GM12878 (cell line): ENCODE data around the gene MEI1. TPM values are rescaled to one million over a fixed set of nuclear protein-coding genes. Genes with fewer than 3 reads are reported as not detected.

Experiments
- ASH2L ChIP-seq: fragments of 300-600, 200-600 bp; sonication (generic); IDR thresholded peaks from 2 replicates; pipeline ENCODE4 v1.6.1; 2017; ENCODE audit warnings: low read depth, mild to moderate bottlenecking, borderline replicate concordance
- BHLHE40 ChIP-seq, 2 experiments: fragments of 450-650 bp in 1 of 2; IDR thresholded peaks; 2 replicates each; pipeline ENCODE4 v1.6.1; 2011 to 2017; ENCODE audit warnings: low read depth in 2 of 2, borderline replicate concordance in 1 of 2, improper control_type of control experiment in 1 of 2, low read length in 1 of 2, mild to moderate bottlenecking in 1 of 2
- CBX5 ChIP-seq: sonication (generic); IDR thresholded peaks from 2 replicates; pipeline ENCODE4 v1.6.1; 2016; ENCODE audit warnings: low read depth, moderate library complexity, mild to moderate bottlenecking, inconsistent platforms
- CHD4 ChIP-seq: fragments of 200-600 bp; sonication (generic); IDR thresholded peaks from 2 replicates; pipeline ENCODE4 v1.6.1; 2016; ENCODE audit warnings: mild to moderate bottlenecking
- CREM ChIP-seq: IDR thresholded peaks from 2 replicates; pipeline ENCODE4 v1.6.1; 2014; ENCODE audit warnings: antibody characterized with exemption, low read depth
- FOS ChIP-seq: IDR thresholded peaks from 3 replicates; pipeline ENCODE4 v1.6.1; 2011; ENCODE audit warnings: borderline replicate concordance; ENCODE audit not compliant: insufficient read length; ENCODE audit errors: extremely low read depth
- GABPA ChIP-seq: IDR thresholded peaks from 2 replicates; pipeline ENCODE4 v1.6.1; 2014; ENCODE audit warnings: antibody characterized with exemption, low read depth, mild to moderate bottlenecking, inconsistent platforms
- IKZF2 ChIP-seq, 2 experiments: fragments of 450-650 bp; IDR thresholded peaks; 2 replicates each; pipeline ENCODE4 v1.6.1; 2017; ENCODE audit warnings: mild to moderate bottlenecking in 2 of 2, moderate library complexity in 2 of 2
- JUNB ChIP-seq: IDR thresholded peaks from 2 replicates; pipeline ENCODE4 v1.6.1; 2016; ENCODE audit warnings: antibody characterized with exemption, mild to moderate bottlenecking
- KAT2A ChIP-seq: conservative IDR thresholded peaks from 2 replicates; pipeline ENCODE4 v1.6.1; 2011; ENCODE audit warnings: low read depth, low read length; ENCODE audit not compliant: control insufficient read depth
- MYB ChIP-seq: fragments of 150-350 bp; IDR thresholded peaks from 2 replicates; pipeline ENCODE4 v1.6.1; 2014; ENCODE audit warnings: mild to moderate bottlenecking, low read depth, low read length, borderline replicate concordance
- NR2C2 ChIP-seq: IDR thresholded peaks from 2 replicates; pipeline ENCODE4 v1.6.1; 2011; ENCODE audit warnings: borderline replicate concordance, low read depth; ENCODE audit not compliant: control insufficient read depth, insufficient read length
- POLR2AphosphoS2 ChIP-seq: IDR thresholded peaks from 2 replicates; pipeline ENCODE4 v1.6.1; 2011; ENCODE audit warnings: low read depth, mild to moderate bottlenecking, low read length, improper control_type of control experiment, moderate library complexity
- STAT1 ChIP-seq: fragments of 450-650 bp; conservative IDR thresholded peaks from 2 replicates; pipeline ENCODE4 v1.6.1; 2014; ENCODE audit warnings: antibody characterized with exemption, mild to moderate bottlenecking
- ZNF24 ChIP-seq: fragments of 450-650 bp; IDR thresholded peaks from 2 replicates; pipeline ENCODE4 v1.6.1; 2017; ENCODE audit warnings: antibody characterized with exemption, mild to moderate bottlenecking
- ZNF384 ChIP-seq: IDR thresholded peaks from 2 replicates; pipeline ENCODE4 v1.6.1; 2012; ENCODE audit warnings: low read depth, mild to moderate bottlenecking, low read length, improper control_type of control experiment, borderline replicate concordance
- polyA plus RNA-seq, 11 experiments: library from polyadenylated mRNA; depleted of rRNA in 4 of 11; unstranded in 6 of 11; stranded (reverse) in 5 of 11; fragments of >200 nt; fragmentation: Nextera tagmentation in 4 of 11; fragmentation: Illumina TruSeq in 1 of 11; extraction: Ambion mirVana in 4 of 11; extraction: Trizol in 1 of 11; gene quantifications; 1 replicate in 1 of 11; 2 replicates in 10 of 11; pipeline versions ENCODE4 v1.2.1 to v1.2.3, GENCODE V29; 2011 to 2016; ENCODE audit warnings: inconsistent platforms in 2 of 11, missing spikeins in 2 of 11, low read depth in 1 of 11
- total RNA-seq, 4 experiments: library from RNA; depleted of rRNA in 3 of 4; stranded (reverse); fragments of >200 nt in 3 of 4; fragmentation: Illumina TruSeq in 1 of 4; extraction: Trizol in 1 of 4; gene quantifications; 2 replicates each; pipeline versions ENCODE4 v1.2.1 to v1.2.3, GENCODE V29; 2013 to 2021
- TF ChIP-seq, protein P1 (sequence below): fragments of 450-650 bp; formaldehyde crosslinking; IDR thresholded peaks from 2 replicates; pipeline ENCODE4 v1.4.0; 2020; ENCODE audit warnings: mild to moderate bottlenecking, moderate library complexity
- TF ChIP-seq, protein P2 (sequence below): fragments of 450-650 bp; IDR thresholded peaks from 2 replicates; pipeline ENCODE4 v1.6.1; 2017; ENCODE audit warnings: mild to moderate bottlenecking, low read depth, inconsistent platforms; ENCODE audit not compliant: poor library complexity, severe bottlenecking
- TF ChIP-seq, protein P3 (sequence below): IDR thresholded peaks from 2 replicates; pipeline ENCODE4 v1.6.1; 2011; ENCODE audit warnings: mild to moderate bottlenecking, low read depth, low read length, moderate library complexity; ENCODE audit not compliant: insufficient replicate concordance
- TF ChIP-seq, protein P4 (sequence below): fragments of 450-650 bp; IDR thresholded peaks from 2 replicates; pipeline ENCODE4 v1.6.1; 2014; ENCODE audit warnings: mild to moderate bottlenecking

MEI1 gene
- total and polyA plus RNA-seq, 10 of the 15 experiments (the other 5 are each of a cell fraction or from before 2014, with no cell fraction given) = 27.9 to 48.9 (median 35.8) TPM

DNA sequence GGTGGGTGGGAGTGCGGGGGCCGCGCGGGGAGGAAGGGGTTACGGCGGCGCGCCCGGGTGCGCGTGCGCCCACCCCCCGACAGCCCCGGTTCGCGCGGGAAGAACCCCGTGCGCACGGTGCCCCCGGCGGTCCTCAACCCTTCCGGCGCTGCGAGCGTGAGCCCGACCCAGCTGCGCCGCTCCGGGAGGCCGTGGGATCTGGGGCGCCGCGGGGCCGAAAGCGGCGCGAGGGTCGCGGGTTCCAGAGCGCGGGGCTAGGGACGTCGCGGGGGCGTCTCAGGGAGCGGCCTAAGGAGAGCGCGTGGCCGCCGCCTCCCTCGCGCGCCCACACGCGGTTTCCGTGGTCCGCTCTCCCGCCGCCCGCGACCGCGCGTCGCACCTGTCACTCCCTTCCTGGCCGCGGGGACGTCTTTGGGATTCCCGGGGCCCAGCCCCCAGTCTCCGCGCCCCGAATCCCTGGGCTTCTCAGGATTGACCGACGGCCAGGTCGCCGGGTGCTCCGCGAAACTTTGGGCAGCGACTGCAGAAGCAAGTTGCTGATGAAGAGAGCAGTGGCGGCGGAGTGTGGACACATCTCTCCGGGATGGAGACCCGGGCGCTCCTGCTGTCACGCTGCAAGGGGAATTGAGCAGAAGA, 134.2 kb downstream of the MEI1 start (continued):
- TF ChIP-seq, protein P1, sequence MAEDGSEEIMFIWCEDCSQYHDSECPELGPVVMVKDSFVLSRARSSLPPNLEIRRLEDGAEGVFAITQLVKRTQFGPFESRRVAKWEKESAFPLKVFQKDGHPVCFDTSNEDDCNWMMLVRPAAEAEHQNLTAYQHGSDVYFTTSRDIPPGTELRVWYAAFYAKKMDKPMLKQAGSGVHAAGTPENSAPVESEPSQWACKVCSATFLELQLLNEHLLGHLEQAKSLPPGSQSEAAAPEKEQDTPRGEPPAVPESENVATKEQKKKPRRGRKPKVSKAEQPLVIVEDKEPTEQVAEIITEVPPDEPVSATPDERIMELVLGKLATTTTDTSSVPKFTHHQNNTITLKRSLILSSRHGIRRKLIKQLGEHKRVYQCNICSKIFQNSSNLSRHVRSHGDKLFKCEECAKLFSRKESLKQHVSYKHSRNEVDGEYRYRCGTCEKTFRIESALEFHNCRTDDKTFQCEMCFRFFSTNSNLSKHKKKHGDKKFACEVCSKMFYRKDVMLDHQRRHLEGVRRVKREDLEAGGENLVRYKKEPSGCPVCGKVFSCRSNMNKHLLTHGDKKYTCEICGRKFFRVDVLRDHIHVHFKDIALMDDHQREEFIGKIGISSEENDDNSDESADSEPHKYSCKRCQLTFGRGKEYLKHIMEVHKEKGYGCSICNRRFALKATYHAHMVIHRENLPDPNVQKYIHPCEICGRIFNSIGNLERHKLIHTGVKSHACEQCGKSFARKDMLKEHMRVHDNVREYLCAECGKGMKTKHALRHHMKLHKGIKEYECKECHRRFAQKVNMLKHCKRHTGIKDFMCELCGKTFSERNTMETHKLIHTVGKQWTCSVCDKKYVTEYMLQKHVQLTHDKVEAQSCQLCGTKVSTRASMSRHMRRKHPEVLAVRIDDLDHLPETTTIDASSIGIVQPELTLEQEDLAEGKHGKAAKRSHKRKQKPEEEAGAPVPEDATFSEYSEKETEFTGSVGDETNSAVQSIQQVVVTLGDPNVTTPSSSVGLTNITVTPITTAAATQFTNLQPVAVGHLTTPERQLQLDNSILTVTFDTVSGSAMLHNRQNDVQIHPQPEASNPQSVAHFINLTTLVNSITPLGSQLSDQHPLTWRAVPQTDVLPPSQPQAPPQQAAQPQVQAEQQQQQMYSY = no peak
- TF ChIP-seq GABPA (no peak), CBX5 (no peak), ZNF384 (no peak), NR2C2 (no peak), ZNF24 (no peak), KAT2A (no peak), FOS (no peak), ASH2L (no peak), CHD4 (no peak), MYB (no peak), POLR2AphosphoS2 (no peak), JUNB (no peak), BHLHE40 (IDR thresholded peaks at IDR 0.05; ENCODE audit: borderline replicate concordance in 1 of 2, low read depth in 2 of 2, low read length in 1 of 2) (peak; percentile 5 to 73; a peak in 2 of 4 replicates), STAT1 (no peak; the same call in 1 of the 2 replicates), IKZF2 (IDR thresholded peaks at IDR 0.05) (peak; percentile 62 to 64; a peak in 3 of 4 replicates), CREM (0 out of 2 replicates have a peak, but pooled peaks have one; percentile 23)
- TF ChIP-seq, protein P2, sequence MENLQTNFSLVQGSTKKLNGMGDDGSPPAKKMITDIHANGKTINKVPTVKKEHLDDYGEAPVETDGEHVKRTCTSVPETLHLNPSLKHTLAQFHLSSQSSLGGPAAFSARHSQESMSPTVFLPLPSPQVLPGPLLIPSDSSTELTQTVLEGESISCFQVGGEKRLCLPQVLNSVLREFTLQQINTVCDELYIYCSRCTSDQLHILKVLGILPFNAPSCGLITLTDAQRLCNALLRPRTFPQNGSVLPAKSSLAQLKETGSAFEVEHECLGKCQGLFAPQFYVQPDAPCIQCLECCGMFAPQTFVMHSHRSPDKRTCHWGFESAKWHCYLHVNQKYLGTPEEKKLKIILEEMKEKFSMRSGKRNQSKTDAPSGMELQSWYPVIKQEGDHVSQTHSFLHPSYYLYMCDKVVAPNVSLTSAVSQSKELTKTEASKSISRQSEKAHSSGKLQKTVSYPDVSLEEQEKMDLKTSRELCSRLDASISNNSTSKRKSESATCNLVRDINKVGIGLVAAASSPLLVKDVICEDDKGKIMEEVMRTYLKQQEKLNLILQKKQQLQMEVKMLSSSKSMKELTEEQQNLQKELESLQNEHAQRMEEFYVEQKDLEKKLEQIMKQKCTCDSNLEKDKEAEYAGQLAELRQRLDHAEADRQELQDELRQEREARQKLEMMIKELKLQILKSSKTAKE = no peak
- TF ChIP-seq, protein P3, sequence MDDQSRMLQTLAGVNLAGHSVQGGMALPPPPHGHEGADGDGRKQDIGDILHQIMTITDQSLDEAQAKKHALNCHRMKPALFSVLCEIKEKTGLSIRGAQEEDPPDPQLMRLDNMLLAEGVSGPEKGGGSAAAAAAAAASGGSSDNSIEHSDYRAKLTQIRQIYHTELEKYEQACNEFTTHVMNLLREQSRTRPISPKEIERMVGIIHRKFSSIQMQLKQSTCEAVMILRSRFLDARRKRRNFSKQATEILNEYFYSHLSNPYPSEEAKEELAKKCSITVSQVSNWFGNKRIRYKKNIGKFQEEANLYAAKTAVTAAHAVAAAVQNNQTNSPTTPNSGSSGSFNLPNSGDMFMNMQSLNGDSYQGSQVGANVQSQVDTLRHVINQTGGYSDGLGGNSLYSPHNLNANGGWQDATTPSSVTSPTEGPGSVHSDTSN = no peak
- TF ChIP-seq, protein P4, sequence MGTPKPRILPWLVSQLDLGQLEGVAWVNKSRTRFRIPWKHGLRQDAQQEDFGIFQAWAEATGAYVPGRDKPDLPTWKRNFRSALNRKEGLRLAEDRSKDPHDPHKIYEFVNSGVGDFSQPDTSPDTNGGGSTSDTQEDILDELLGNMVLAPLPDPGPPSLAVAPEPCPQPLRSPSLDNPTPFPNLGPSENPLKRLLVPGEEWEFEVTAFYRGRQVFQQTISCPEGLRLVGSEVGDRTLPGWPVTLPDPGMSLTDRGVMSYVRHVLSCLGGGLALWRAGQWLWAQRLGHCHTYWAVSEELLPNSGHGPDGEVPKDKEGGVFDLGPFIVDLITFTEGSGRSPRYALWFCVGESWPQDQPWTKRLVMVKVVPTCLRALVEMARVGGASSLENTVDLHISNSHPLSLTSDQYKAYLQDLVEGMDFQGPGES = no peak
